Activated naive CD4-positive, alpha-beta T cell treated with anti-CD3 and anti-CD28 coated beads, Interleukin-2, amount 50 U/mL, for 72 hours (primary cell): ENCODE measurements around the gene LAPTM5. TPM values are rescaled to one million over a fixed set of nuclear protein-coding genes. Genes with fewer than 3 reads are reported as not detected.
A peak's percentile ranks its signal among the peaks of the same experiment; 100 is the strongest.
"Not testable (repeated sequence)": the region's sequence is repeated elsewhere in the genome, so short reads cannot be mapped to it uniquely, and the experiment has no call there.

Experiments used
- ATAC-seq, 2 donors: fragments of 150-1000 bp; cut with Tn5 transposase; 2 replicates each; pipeline ENCODE4 v1.10.0; 2021; ENCODE audit warnings: mild to moderate bottlenecking in 2 of 2, moderate library complexity in 2 of 2
- DNase-seq, 2 donors: peaks; one replicate each; pipeline ENCODE4 v3.0.0; 2021 to 2022; ENCODE audit warnings: low spot score in 2 of 2
- H3K27ac Mint-ChIP-seq, 2 donors: one replicate each; pipeline ENCODE4 v1.8.0; 2022; ENCODE audit warnings: mild to moderate bottlenecking in 2 of 2, mixed read lengths in 2 of 2
- H3K36me3 Mint-ChIP-seq, 2 donors: one replicate each; pipeline ENCODE4 v1.8.0; 2022; ENCODE audit warnings: mixed read lengths in 2 of 2
- H3K9me3 Mint-ChIP-seq, 2 donors: one replicate each; pipeline ENCODE4 v1.8.0; 2022; ENCODE audit warnings: mixed read lengths in 2 of 2
- total RNA-seq, 2 donors: library from RNA; stranded (reverse); gene quantifications; one replicate each; pipeline ENCODE4 v1.2.3, GENCODE V29; 2022

LAPTM5 gene
- total RNA-seq, 2 donors from 2014 or later, result 248 to 298 TPM

DNA sequence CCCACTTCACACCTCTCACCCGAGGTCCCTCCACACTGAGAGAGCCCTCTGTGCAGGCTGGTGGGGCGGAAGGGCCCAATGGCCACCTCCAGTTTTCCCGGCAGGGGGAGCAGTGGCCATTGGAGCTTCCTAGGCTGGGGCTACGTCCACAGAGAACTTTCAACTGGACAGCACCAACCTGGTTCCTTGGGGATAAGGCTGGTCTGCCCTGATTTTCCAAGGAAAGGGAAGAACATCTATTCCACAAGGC, 20.3 kb upstream of the LAPTM5 start:
- Mint-ChIP-seq H3K36me3 (no peaks in the 10 kb centered on the region), H3K27ac (peak overlapping the region in 1 of 2 donors; percentile 55), H3K9me3 (no peaks in the 10 kb centered on the region)
- DNase-seq, result no peak
- no peak for ATAC-seq

DNA sequence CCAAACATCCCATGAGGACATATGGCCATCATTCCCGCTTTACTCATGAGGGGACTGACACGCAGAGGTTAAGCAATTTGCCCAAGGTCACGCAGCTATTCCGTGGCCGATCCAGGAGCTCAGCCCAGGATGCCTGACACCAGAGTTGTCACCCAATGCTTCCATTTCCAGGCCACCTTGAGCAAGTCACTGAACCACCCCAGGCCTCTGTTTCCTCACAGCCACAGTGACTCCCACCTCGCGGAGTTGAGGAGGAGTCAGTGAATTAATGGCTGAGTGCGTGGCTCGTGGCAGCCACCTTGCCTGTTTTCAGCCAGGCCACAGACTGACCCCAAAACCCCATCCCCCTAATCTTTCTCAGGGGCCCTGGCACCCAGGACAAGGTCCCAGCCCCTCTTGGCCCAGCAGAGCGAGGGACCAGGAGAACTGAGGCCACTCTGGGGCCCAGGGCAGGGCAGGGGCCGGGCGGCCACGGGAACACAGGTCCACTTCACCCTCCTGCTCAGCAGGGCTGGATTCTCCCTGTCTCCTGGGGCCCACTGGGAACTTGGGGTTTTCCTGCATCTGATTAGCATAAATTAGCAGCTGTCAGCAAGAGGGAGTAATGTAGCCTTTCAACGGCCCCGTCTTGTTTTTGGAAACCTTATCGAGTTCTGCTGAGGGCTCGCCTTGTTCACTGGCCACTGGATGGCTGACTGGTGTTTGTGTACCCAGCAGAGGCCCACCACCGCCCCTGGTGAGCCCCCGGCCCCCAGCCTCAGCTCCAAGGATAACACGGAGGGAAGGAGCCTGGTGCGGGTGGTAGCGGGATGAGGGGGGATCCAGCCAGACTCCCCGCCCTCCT, 19.7 kb upstream of the LAPTM5 start:
- H3K27ac Mint-ChIP-seq, result peak overlapping the region in 1 of 2 donors; percentile 55
- no peak for DNase-seq
- no peak for ATAC-seq

DNA sequence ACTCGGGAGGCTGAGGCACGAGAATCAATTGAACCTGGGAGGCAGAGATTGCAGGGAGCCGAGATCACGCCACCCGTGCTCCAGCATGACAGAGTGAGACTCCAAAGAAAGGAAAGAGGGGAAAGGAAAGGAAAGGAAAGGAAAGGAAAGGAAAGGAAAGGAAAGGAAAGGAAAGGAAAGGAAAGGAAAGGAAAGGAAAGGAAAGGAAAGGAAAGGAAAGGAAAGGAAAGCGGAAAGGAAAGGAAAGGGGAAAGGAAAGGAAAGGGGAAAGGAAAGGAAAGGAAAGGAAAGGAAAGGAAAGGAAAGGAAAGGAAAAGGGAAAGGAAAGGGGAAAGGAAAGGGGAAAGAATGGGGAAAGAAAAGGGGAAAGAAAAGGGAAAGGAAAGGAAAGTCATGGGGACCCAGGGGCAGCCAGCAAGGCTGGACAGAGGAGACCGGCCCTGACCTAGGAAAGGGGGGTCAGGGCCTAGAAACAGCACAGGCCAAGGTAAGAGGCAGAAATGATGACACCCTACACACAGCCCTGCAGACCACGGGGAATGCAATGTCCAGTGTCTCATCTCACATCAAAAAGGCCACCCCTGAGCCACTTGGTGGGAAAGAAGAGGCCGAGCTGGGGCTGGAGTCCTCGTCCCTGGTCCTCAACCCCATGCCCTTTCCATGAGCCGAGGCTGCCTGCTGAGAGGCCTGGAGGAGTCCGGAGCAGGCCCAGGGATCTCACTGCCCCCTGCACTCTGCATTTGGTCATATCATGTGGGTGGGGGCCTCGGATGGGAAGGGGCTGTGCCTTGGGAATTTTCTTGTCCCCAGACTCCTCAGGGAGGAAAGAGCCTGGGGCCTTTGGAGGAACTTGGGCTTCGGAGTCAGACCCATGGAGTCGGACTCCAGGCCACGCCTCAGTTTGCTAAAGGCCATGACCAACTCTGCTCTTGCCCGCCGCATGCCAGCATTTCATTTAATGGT, 18.8 kb upstream of the LAPTM5 start:
- no peak for DNase-seq
- no peak for ATAC-seq
- Mint-ChIP-seq H3K27ac (peak overlapping the region in 1 of 2 donors; percentile 44), H3K36me3 (no peaks in the 10 kb centered on the region), H3K9me3 (no peaks in the 10 kb centered on the region)

More for the DNA sequence above, 19.7 kb upstream of the LAPTM5 start:
- Mint-ChIP-seq H3K9me3 (no peaks in the 10 kb centered on the region), H3K36me3 (no peaks in the 10 kb centered on the region)

DNA sequence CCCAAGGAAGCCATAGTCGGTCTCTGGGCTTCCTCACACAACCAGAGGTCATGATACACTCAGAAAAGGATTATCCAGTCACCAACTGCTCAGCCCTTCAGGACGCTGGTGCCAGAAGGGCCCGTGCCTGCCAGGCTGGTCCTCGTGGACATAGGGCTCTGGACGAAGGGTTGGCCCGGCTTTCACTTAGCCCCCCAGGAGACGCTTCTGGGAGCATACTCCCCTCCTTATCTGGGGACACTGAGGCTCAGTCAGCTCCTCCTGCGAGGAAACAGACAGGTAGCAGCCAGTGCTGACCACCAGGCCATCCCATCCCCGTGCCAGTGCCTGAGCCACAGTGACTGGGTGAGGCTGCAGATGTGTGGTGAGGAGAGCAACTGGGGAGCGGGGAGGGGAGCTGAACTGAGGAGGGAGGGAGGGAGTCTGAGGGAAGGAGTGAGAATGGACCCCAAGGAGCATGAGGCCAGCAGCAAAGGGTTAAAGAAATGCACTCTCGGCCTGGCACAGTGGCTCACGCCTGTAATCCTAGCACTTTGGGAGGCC, 17.9 kb upstream of the LAPTM5 start:
- Mint-ChIP-seq H3K36me3 (no peaks in the 10 kb centered on the region), H3K27ac (peak overlapping the region; percentile 29 to 44), H3K9me3 (no peaks in the 10 kb centered on the region)
- no peak for ATAC-seq
- DNase-seq, result no peak

DNA sequence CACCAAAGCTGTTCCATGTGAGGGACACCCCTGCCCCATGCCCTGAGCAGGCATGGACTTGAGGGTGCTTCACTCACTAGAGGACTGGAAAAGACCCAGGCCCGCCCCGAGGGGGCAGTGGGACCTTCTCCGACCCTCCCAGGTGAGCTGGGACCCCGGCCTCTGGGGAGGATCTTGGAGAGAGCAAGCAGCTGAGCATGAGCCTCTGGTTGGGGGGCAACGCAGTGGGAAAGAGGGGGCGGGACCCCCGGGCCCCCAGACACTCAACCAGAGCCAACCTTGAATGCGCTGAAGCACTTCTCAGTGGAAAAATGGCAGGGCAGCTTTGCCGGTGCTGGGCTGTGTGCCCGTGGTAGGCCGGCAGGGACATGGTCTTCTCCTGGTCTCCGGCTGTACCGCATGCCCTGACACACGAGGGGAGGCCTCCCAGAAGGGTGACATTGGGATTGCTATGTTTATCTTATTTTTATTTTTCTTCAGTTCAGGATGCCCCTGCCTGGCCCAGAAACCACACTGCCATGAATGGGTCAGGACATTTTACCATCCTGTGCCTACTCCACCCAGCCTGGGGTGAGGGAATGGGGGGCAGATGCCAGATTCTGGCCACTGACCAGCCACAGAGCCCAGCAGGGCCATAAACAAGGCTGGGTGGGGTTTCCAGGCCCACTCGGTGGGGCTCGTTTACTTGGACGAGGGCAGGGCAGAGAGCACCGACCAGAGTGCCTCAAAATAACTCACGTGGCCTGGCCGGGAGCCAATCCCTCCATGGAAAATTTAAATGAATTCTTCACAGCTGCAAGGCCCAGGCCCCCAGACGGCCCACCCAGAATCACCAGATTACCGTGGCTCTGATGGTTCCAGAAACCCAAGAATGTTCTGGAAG, 17.2 kb upstream of the LAPTM5 start:
- no peak for DNase-seq
- Mint-ChIP-seq H3K36me3 (no peaks in the 10 kb centered on the region), H3K9me3 (no peaks in the 10 kb centered on the region), H3K27ac (peak overlapping the region in 1 of 2 donors; percentile 44)
- no peak for ATAC-seq

DNA sequence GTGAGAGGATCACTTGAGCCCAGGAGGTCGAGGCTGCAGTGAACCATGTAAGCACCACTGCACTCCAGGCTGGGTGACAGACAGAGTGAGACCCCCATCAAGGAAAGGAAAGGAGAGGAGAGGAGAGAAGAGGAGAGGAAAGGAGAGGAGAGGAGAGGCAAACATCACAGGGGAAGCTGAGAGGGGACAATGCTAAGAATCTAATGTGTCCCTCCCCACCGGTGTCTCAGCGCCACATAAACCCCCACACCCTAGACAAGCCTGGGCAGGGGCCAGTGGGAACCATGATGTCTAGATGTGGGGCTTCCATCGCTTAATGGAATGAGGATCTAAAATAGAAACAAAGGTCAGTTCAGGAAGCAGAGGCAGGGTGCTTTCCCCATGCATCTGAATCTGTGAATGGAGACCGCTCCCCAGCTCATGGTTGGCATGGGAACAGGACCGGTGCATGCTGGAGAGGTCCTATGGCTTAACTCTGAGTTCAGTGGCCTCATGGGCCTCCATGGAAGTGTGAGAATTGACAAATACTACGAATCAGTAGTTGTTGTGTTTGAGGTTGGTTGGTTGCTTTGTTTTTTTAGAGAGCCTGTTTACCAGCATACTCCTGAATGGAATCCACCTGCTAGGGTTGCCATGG, 16.3 kb upstream of the LAPTM5 start:
- Mint-ChIP-seq H3K27ac (peak overlapping the region in 1 of 2 donors; percentile 39), H3K36me3 (no peaks in the 10 kb centered on the region), H3K9me3 (no peaks in the 10 kb centered on the region)
- DNase-seq (no peak), ATAC-seq (no peak)

DNA sequence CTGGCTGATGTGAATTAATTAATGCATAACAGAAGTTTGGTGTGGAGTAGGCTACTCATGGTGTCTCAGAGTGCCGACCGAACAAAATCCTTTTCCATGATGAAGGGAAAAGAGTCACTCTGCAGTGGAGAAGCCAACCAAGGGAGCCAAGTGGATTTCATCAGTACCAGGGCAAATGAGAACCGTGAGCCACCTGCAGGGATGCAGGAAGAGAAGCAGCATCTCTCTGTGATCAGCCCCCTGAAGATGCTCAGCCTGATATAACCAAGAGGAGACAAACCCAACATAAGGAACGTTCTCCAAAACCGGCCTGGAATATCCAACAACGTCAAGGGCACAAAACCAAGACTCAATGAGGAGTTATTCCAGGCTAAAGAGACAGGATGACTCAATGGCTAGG, 13.4 kb upstream of the LAPTM5 start:
- Mint-ChIP-seq H3K9me3 (no peaks in the 10 kb centered on the region), H3K36me3 (no peaks in the 10 kb centered on the region)
- DNase-seq, result no peak

DNA sequence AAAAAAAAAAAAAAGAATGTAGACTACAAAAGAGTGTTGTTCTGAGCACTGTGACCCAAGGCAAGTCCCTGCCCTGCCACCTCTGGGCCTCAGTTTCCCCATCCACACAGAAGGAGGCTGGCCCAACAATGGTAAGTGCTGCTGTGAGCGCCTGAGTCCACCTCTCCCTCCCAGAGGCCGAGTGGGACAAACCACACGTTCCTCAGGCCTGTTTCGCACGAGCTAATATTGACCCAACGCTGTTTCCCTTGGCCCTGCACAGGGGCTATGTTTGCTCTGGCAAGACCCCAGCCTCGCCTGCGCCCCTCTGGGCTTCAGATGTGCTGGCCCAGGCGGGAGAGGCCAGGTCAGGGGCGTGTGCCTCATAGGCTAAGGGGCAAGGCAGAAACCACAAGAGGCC, 12.6 kb upstream of the LAPTM5 start:
- Mint-ChIP-seq H3K27ac (no peak overlapping the region), H3K9me3 (no peaks in the 10 kb centered on the region), H3K36me3 (no peaks in the 10 kb centered on the region)
- no peak for ATAC-seq
- no peak for DNase-seq

More for the DNA sequence above, 13.4 kb upstream of the LAPTM5 start:
- ATAC-seq, result no peak
- H3K27ac Mint-ChIP-seq, result no peak overlapping the region

DNA sequence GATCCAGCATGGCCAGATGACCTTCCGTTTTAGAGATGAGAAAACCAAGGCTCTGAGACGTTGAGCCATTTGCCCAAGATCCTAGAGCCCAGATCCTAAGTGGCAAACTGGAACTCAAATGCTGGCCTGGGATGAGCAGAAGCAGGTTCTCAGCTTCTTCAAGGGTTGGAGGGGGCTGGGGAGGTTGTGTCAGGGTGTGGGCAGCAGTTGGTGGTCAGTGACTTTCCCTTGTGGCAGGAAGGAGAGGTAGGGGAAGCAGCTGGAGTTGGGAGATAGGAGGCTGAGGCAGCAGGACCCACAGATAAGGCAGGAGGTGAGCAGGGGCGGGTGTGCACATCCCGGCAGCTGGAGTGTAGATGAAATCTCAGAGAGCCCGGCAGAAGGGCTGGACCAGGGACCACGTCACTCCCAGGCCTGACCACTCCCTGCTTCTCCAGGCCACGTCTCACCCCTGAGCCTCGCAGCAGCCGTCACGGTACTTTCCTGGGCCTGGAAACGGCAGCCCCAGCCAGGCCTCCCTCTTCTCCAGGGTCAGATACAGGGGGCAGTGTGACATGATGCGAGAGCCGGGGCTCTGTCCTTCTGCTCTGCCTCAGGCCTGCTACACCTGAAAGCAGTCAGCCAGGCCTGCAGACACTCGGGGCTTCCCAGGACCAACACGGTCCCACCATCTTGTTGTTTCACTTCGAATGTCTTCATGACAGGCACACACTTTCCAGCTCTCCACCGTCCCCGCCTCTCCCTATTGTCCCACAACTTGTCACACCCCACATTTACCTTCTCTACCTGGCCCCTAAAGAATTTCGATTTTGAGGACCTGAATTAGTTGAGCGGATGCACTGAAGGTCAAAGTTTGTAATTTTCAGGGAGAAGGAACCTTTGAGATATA, 11.5 kb upstream of the LAPTM5 start:
- no peaks in the 10 kb centered on the region for H3K9me3 Mint-ChIP-seq
- no peaks in the 10 kb centered on the region for H3K36me3 Mint-ChIP-seq
- ATAC-seq, result no peak
- no peak for DNase-seq
- H3K27ac Mint-ChIP-seq, result peak overlapping the region; percentile 4 to 24

DNA sequence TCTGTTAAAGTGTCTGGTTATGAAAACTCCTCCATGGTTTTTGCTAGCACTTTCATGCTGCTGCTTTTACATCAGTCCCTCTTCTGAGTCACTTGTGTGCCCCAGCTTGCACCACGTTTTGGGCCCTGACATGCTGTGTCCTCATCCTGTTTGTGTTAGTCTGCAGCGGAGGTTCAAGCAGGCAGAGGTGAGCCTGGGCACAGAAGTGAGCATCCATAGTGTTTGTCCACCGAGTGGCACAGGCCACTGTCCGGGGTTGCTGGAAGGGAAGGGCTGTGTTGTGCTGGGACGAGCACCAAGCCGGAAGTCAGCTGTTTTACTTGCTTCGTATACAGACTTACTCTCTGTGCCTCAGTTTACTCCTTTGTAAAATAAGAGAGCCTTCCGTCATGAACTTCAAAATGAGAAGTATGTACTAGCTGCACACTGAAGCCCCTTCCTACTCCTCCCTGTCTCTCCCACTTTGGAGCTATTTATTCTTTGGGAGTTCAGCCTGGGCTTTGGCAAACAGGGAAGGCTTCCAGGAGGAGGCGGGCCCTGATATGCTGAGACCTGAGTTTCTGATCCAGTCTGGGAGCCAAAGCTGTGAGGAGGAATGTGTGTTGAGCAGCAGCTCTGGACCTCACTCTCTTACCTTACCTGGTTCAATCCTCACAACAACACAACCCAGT, 10.7 kb upstream of the LAPTM5 start:
- Mint-ChIP-seq H3K9me3 (no peaks in the 10 kb centered on the region), H3K27ac (no peak overlapping the region), H3K36me3 (no peaks in the 10 kb centered on the region)
- ATAC-seq (no peak), DNase-seq (no peak)

DNA sequence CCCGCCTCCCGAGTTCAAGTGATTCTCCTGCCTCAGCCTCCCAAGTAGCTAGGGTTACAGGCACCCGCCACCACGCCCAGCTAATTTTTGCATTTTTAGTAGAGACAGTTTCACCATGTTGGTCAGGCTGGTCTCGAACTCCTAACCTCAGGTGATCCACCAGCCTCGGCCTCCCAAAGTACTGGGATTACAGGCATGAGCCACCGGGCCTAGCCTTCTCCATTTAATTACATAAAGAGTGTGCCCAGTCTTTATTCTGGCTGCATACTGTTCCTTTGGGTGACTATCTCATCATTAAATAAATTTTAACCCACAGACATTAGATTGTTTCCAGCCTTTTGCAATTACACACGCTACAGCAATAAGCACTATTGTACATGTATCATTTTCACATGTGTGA, 9.4 kb upstream of the LAPTM5 start:
- H3K36me3 Mint-ChIP-seq, ATAC-seq, DNase-seq, H3K27ac Mint-ChIP-seq, H3K9me3 Mint-ChIP-seq: not testable (repeated sequence)

DNA sequence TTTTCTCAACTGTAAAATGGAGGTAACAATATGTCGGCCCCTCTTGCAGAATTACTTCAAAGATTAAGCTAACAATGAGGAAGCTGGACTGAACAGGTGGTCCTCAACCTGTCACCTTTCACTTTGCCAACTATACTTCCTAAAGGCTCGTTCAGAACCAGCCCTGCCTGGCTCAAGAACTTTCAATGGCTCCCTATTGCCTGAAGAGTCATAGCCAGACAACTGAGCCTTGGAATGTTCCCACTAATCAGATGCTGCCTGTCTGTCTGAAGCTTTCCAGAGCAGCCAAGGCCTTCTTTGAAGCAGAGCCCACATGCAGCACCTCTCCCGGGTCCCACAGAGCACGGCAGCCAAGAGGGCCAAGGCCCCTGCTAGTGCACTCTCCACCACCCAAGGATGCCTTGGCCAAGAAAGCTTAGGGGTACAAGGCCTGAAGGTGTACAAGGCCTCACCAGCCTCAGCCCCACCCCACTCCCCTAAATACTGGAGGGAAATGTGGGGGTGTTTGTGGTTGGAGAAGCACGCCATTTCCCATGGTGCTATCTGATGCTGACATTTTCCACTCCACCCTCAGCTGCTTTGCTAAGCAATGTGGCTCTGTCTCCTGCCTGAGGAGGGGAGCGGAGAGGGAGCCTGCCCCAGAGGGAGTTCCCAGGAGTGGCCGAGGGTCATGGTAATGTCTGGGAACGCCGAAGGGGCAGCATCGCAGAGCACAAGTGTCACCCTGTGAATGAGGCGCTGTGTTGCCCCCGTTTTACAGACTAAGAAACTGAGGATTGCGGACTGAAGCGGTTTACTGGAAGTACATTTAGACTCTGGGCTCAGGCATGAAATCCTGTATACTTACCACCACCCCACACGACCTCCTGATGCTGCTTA, 8.2 kb upstream of the LAPTM5 start:
- H3K27ac Mint-ChIP-seq, result peak overlapping the region; percentile 85 to 88
- DNase-seq (no peak), ATAC-seq (peak; percentile 50 to 60)
- no peaks in the 10 kb centered on the region for H3K36me3 Mint-ChIP-seq
- no peaks in the 10 kb centered on the region for H3K9me3 Mint-ChIP-seq

DNA sequence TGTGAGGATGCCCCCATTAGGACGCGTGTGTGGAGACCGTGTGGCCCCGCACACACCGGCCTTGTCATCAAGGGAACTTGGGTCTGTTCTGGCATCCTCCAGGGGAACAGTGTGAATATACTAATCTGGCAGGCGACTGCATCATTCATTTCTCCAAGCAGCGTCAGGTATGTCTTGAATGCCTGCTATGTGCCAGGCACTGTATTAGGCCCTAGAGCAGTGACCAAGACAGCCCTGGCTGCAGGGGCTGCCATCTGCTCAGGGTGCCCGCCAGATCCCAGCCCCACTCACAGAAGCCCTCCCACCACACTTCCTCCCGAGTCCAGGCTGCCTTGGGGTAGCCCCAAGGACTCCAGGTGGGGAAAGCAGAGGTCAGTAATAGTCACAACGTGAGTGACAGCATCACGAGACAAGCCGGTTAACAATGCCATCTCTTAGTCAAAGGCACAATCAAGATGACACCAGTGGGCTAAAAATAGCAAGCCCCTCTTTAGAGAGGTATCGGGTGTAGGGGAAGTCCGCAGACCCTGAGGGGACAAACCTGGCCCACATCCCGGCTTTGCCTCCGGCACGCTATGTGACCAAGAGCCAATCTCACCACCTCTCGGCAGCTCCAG, 7.5 kb upstream of the LAPTM5 start:
- H3K27ac Mint-ChIP-seq, result peak overlapping the region in 1 of 2 donors; percentile 85
- H3K36me3 Mint-ChIP-seq, result no peaks in the 10 kb centered on the region
- DNase-seq, result no peak
- peak in 1 of 2 donors; percentile 45 for ATAC-seq
- H3K9me3 Mint-ChIP-seq, result no peaks in the 10 kb centered on the region
